Measurements from ENCODE around the gene CCDC88C.

Gene CCDC88C

GRCh38 chr14:91291786-91292405 lies 125.7 kb downstream of the CCDC88C start:
- Mint-ChIP-seq H3K27ac (ENCODE audit: low read depth) (peak overlapping the region; percentile 93), H3K27me3 (no peaks in the 10 kb centered on the region), H3K4me3 (no peak overlapping the region), H3K36me3 (ENCODE audit: insufficient read depth) (peaks cover 82% of the 10 kb centered on the region), H3K4me1 (peaks cover 14% of the 10 kb centered on the region), H3K9me3 (no peaks in the 10 kb centered on the region)
- DNase-seq (ENCODE audit: low spot score in 2 of 2) (no peak), ATAC-seq (replicated peaks; ENCODE audit: extremely low read depth, poor library complexity, severe bottlenecking) (no peak)

GRCh38 chr14:91290986-91291385 lies 126.6 kb downstream of the CCDC88C start:
- peaks cover 20% of the 10 kb centered on the region for H3K4me1 Mint-ChIP-seq
- ATAC-seq (replicated peaks; ENCODE audit: extremely low read depth, poor library complexity, severe bottlenecking) (no peak), DNase-seq (ENCODE audit: low spot score in 2 of 2) (no peak)
- H3K27ac Mint-ChIP-seq (ENCODE audit: low read depth), result no peak overlapping the region
- H3K27me3 Mint-ChIP-seq, result no peaks in the 10 kb centered on the region
- no peak overlapping the region for H3K4me3 Mint-ChIP-seq
- no peaks in the 10 kb centered on the region for H3K9me3 Mint-ChIP-seq
- H3K36me3 Mint-ChIP-seq (ENCODE audit: insufficient read depth), result peaks cover 81% of the 10 kb centered on the region

GRCh38 chr14:91289464-91289863 lies 128.2 kb downstream of the CCDC88C start:
- no peaks in the 10 kb centered on the region for H3K9me3 Mint-ChIP-seq
- ATAC-seq (replicated peaks; ENCODE audit: extremely low read depth, poor library complexity, severe bottlenecking), result no peak
- H3K4me3 Mint-ChIP-seq, result no peak overlapping the region
- H3K36me3 Mint-ChIP-seq (ENCODE audit: insufficient read depth), result peaks cover 85% of the 10 kb centered on the region
- peaks cover 20% of the 10 kb centered on the region for H3K4me1 Mint-ChIP-seq
- H3K27ac Mint-ChIP-seq (ENCODE audit: low read depth), result peak overlapping the region; percentile 19
- H3K27me3 Mint-ChIP-seq, result no peaks in the 10 kb centered on the region
- DNase-seq (ENCODE audit: low spot score in 2 of 2), result no peak

GRCh38 chr14:91288876-91289275 lies 128.7 kb downstream of the CCDC88C start:
- H3K4me3 Mint-ChIP-seq, result no peak overlapping the region
- H3K9me3 Mint-ChIP-seq, result no peaks in the 10 kb centered on the region
- H3K4me1 Mint-ChIP-seq, result peaks cover 20% of the 10 kb centered on the region
- no peaks in the 10 kb centered on the region for H3K27me3 Mint-ChIP-seq
- ATAC-seq (replicated peaks; ENCODE audit: extremely low read depth, poor library complexity, severe bottlenecking) (no peak), DNase-seq (ENCODE audit: low spot score in 2 of 2) (no peak)
- H3K36me3 Mint-ChIP-seq (ENCODE audit: insufficient read depth), result peaks cover 82% of the 10 kb centered on the region
- H3K27ac Mint-ChIP-seq (ENCODE audit: low read depth), result peak overlapping the region; percentile 19

DNA sequence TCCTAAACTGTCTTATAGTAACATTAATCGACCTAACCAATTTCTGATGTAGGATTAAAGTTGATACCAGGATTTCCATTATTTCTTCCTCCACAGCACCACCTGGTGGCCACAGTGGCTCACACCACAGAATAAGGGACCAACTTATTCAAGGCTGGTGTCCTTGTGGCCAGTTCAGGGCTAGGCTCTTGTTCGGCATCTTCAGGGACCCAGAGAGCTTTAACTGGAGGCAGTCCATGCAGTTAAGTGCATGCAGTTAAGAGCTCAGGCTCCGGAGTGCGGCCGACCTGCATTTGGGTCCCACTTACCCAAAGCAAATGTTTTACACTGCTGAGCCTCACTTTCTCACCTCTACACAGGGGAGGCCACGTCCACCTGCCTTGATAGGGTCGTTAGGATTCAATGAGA lies 131.1 kb downstream of the CCDC88C start:
- no peaks in the 10 kb centered on the region for H3K9me3 Mint-ChIP-seq
- H3K27ac Mint-ChIP-seq (ENCODE audit: low read depth), result peak overlapping the region; percentile 32
- peak; percentile 70 to 73 for DNase-seq (ENCODE audit: low spot score in 2 of 2)
- no peaks in the 10 kb centered on the region for H3K27me3 Mint-ChIP-seq
- peaks cover 6% of the 10 kb centered on the region for H3K4me1 Mint-ChIP-seq
- peaks cover 85% of the 10 kb centered on the region for H3K36me3 Mint-ChIP-seq (ENCODE audit: insufficient read depth)
- peak; percentile 80 for ATAC-seq (replicated peaks; ENCODE audit: extremely low read depth, poor library complexity, severe bottlenecking)
- H3K4me3 Mint-ChIP-seq, result no peak overlapping the region

DNA sequence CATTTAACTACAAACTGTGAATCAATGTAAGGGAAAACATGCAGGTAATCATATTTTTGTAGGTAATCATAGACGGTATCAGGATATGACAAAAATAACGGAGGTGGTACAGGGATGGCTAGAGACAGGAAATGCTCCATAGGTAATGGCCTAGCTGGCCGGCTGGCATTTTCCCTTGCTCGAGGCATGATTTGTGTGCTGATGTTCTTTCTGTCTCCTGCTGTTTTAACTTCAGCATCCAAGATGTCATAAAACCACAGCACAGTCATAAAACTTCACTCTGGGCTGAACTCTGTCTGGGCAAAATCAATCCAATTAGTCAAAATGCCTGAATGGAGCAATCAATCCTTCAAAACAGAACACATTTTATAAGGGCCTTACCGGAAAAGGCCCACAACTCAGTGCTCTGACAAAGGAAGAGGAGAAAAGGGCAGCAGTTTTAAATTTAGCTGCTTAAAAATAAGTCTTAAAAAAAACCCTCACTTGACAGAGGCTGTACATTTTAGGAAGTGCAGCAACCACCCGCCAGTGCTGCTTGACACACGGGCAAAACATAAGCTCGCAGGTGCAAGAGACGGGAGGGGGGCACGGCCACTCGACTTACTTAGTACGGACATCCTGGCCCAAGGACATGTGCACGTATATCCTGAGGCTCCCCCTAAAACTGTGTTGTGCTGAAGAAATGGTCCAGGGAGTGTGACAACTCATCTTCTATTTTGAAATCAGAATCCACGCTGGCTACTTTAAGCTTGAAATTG lies 132.7 kb downstream of the CCDC88C start:
- DNase-seq (ENCODE audit: low spot score in 2 of 2), result no peak
- no peak for ATAC-seq (replicated peaks; ENCODE audit: extremely low read depth, poor library complexity, severe bottlenecking)
- Mint-ChIP-seq H3K4me1 (peaks cover 6% of the 10 kb centered on the region), H3K27me3 (no peaks in the 10 kb centered on the region), H3K36me3 (ENCODE audit: insufficient read depth) (peaks cover 83% of the 10 kb centered on the region), H3K4me3 (no peak overlapping the region), H3K9me3 (no peaks in the 10 kb centered on the region), H3K27ac (ENCODE audit: low read depth) (peak overlapping the region; percentile 71)

GRCh38 chr14:91284146-91284790 lies 133.4 kb downstream of the CCDC88C start:
- DNase-seq (ENCODE audit: low spot score in 2 of 2), result no peak
- peaks cover 83% of the 10 kb centered on the region for H3K36me3 Mint-ChIP-seq (ENCODE audit: insufficient read depth)
- H3K4me3 Mint-ChIP-seq, result no peak overlapping the region
- H3K9me3 Mint-ChIP-seq, result no peaks in the 10 kb centered on the region
- H3K4me1 Mint-ChIP-seq, result peaks cover 6% of the 10 kb centered on the region
- ATAC-seq (replicated peaks; ENCODE audit: extremely low read depth, poor library complexity, severe bottlenecking), result no peak
- peak overlapping the region; percentile 71 for H3K27ac Mint-ChIP-seq (ENCODE audit: low read depth)
- H3K27me3 Mint-ChIP-seq, result no peaks in the 10 kb centered on the region

DNA sequence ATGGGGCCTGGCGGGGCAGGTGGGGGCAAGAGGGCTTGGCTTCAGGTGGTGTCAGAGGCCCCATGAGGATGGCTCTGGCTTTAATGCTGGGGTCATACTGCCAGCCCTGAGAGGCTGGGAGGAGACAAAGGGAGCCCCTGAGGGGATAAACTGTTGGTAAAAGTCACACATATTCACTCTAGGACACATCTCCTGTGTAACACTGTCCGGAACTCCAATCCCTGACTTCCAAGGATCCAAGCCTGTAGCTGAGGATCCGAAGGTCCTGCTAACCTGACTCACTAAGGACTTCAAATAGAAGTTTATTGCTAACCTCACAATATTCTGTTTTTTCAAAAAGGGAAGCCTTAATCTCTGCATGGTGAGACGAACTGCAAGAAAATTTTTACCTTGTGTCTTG lies 134.0 kb downstream of the CCDC88C start:
- H3K4me1 Mint-ChIP-seq, result peaks cover 6% of the 10 kb centered on the region
- H3K9me3 Mint-ChIP-seq, result no peaks in the 10 kb centered on the region
- H3K27ac Mint-ChIP-seq (ENCODE audit: low read depth), result peak overlapping the region; percentile 71
- peaks cover 84% of the 10 kb centered on the region for H3K36me3 Mint-ChIP-seq (ENCODE audit: insufficient read depth)
- H3K27me3 Mint-ChIP-seq, result no peaks in the 10 kb centered on the region
- DNase-seq (ENCODE audit: low spot score in 2 of 2), result no peak
- H3K4me3 Mint-ChIP-seq, result no peak overlapping the region
- ATAC-seq (replicated peaks; ENCODE audit: extremely low read depth, poor library complexity, severe bottlenecking), result no peak

- no peaks in the 10 kb centered on the region for H3K27me3 Mint-ChIP-seq
- H3K4me3 Mint-ChIP-seq, result no peak overlapping the region
- peaks cover 6% of the 10 kb centered on the region for H3K4me1 Mint-ChIP-seq
- DNase-seq (ENCODE audit: low spot score in 2 of 2) (no peak), ATAC-seq (replicated peaks; ENCODE audit: extremely low read depth, poor library complexity, severe bottlenecking) (no peak)
- H3K36me3 Mint-ChIP-seq (ENCODE audit: insufficient read depth), result peaks cover 84% of the 10 kb centered on the region
- H3K9me3 Mint-ChIP-seq, result no peaks in the 10 kb centered on the region
- peak overlapping the region; percentile 67 for H3K27ac Mint-ChIP-seq (ENCODE audit: low read depth)
Measured at GRCh38 chr14:91282954-91283645, 134.5 kb downstream of the CCDC88C start.

- no peak for ATAC-seq (replicated peaks; ENCODE audit: extremely low read depth, poor library complexity, severe bottlenecking)
Measured at GRCh38 chr14:91281346-91281745, 136.3 kb downstream of the CCDC88C start.

GRCh38 chr14:91280129-91280528 lies 137.5 kb downstream of the CCDC88C start:
- H3K4me1 Mint-ChIP-seq, result no peaks in the 10 kb centered on the region
- H3K36me3 Mint-ChIP-seq (ENCODE audit: insufficient read depth), result peaks cover 89% of the 10 kb centered on the region
- no peaks in the 10 kb centered on the region for H3K9me3 Mint-ChIP-seq
- DNase-seq (ENCODE audit: low spot score in 2 of 2) (no peak), ATAC-seq (replicated peaks; ENCODE audit: extremely low read depth, poor library complexity, severe bottlenecking) (no peak)
- H3K27ac Mint-ChIP-seq (ENCODE audit: low read depth), result no peak overlapping the region
- H3K4me3 Mint-ChIP-seq, result no peak overlapping the region
- no peaks in the 10 kb centered on the region for H3K27me3 Mint-ChIP-seq

More at GRCh38 chr14:91281346-91281745, 136.3 kb downstream of the CCDC88C start:
- no peaks in the 10 kb centered on the region for H3K27me3 Mint-ChIP-seq
- peaks cover 90% of the 10 kb centered on the region for H3K36me3 Mint-ChIP-seq (ENCODE audit: insufficient read depth)
- H3K4me3 Mint-ChIP-seq, result no peak overlapping the region
- peaks cover 3% of the 10 kb centered on the region for H3K4me1 Mint-ChIP-seq
- no peak for DNase-seq (ENCODE audit: low spot score in 2 of 2)
- H3K9me3 Mint-ChIP-seq, result no peaks in the 10 kb centered on the region
- no peak overlapping the region for H3K27ac Mint-ChIP-seq (ENCODE audit: low read depth)

DNA sequence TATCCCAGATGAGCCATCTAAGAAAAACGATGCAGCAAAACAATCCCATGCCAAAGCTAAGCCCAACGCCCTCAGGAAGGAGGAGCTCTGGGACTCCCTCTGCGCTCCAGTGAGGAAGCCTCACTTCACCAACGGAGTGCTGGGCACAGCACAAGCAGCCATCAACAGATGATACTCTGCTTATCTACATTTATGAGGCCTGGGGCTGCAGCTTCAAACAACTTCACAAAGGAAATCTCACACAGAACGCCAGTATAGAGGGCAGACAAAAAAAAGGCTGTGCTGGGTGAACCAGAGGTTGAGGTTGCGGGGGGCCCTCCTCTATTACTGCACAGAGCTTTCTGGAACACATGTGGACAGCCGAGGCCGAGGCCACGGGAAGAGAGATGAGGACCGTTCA lies 138.3 kb downstream of the CCDC88C start:
- H3K4me3 Mint-ChIP-seq, result no peak overlapping the region
- H3K36me3 Mint-ChIP-seq (ENCODE audit: insufficient read depth), result peaks cover 89% of the 10 kb centered on the region
- no peak overlapping the region for H3K27ac Mint-ChIP-seq (ENCODE audit: low read depth)

More for the DNA sequence above, 138.3 kb downstream of the CCDC88C start:
- H3K9me3 Mint-ChIP-seq, result no peaks in the 10 kb centered on the region
- DNase-seq (ENCODE audit: low spot score in 2 of 2) (no peak), ATAC-seq (replicated peaks; ENCODE audit: extremely low read depth, poor library complexity, severe bottlenecking) (no peak)
- H3K4me1 Mint-ChIP-seq, result no peaks in the 10 kb centered on the region
- no peaks in the 10 kb centered on the region for H3K27me3 Mint-ChIP-seq
